ENCODE results near the gene IL10. TPM values are rescaled to one million over a fixed set of nuclear protein-coding genes. Genes with fewer than 3 reads are reported as not detected.

Gene IL10
- total RNA-seq, 4 donors from 2014 or later = 0.78 to 4.8 (median 1.1) TPM; not detected in 1

GRCh38 chr1:206796116-206796515 is 23.8 kb upstream of the IL10 start:
- DNase-seq (ENCODE audit: low spot score in 2 of 2) = no peak
- WGBS, 2 donors = 68 to 74% methylated on average over 3 of the region's 3 CpGs
- no peak overlapping the region for H3K27ac ChIP-seq
- H3K27me3 ChIP-seq = no peaks in the 10 kb centered on the region
- no peaks in the 10 kb centered on the region for H3K4me1 ChIP-seq
- no peaks in the 10 kb centered on the region for H3K36me3 ChIP-seq
- TF ChIP-seq, protein P1, sequence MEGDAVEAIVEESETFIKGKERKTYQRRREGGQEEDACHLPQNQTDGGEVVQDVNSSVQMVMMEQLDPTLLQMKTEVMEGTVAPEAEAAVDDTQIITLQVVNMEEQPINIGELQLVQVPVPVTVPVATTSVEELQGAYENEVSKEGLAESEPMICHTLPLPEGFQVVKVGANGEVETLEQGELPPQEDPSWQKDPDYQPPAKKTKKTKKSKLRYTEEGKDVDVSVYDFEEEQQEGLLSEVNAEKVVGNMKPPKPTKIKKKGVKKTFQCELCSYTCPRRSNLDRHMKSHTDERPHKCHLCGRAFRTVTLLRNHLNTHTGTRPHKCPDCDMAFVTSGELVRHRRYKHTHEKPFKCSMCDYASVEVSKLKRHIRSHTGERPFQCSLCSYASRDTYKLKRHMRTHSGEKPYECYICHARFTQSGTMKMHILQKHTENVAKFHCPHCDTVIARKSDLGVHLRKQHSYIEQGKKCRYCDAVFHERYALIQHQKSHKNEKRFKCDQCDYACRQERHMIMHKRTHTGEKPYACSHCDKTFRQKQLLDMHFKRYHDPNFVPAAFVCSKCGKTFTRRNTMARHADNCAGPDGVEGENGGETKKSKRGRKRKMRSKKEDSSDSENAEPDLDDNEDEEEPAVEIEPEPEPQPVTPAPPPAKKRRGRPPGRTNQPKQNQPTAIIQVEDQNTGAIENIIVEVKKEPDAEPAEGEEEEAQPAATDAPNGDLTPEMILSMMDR (IDR thresholded peaks at IDR 0.05) = no peak
- no peak for TF ChIP-seq POLR2A (IDR thresholded peaks at IDR 0.05)
- TF ChIP-seq EP300 (IDR thresholded peaks at IDR 0.05) = no peak
- no peak overlapping the region for H3K4me3 ChIP-seq
- no peaks in the 10 kb centered on the region for H3K9me3 ChIP-seq

DNA sequence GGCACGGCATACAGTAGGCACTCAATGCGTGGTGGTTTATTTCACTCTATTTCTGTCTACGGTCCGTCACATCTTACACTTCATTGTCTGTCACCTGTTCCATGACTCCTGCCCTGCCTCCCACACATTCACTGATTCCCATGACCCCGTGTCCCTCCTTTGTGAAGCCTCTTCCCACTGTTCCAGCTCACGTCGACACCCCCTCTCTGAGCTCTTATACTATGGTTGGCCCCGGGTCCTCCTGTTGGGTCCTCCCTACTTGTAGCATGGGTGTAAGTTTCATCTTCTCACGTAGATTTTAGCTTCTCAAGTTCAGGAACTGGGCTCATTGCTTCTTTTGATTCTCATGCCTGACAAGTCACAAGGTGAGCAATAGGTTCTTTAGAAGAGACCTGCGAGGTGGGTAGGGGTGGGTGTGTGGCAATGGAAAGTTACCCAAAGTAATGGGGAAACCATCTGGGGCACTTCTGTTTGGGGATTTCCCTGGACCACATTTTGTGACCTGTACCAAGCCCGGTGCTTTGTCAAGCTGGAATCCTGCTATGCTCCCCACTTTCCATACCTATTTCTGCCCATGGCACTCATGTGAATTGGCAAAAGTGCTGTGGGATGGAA is 22.1 kb upstream of the IL10 start:
- no peaks in the 10 kb centered on the region for H3K27me3 ChIP-seq
- DNase-seq (ENCODE audit: low spot score in 2 of 2) = no peak
- 89 to 92% methylated on average over 11 of the region's 11 CpGs for WGBS, 2 donors
- no peak overlapping the region for H3K27ac ChIP-seq
- no peak overlapping the region for H3K4me3 ChIP-seq
- no peaks in the 10 kb centered on the region for H3K36me3 ChIP-seq
- TF ChIP-seq EP300 (IDR thresholded peaks at IDR 0.05) (no peak), POLR2A (IDR thresholded peaks at IDR 0.05) (no peak)
- TF ChIP-seq, protein P1 (IDR thresholded peaks at IDR 0.05) = no peak
- no peaks in the 10 kb centered on the region for H3K4me1 ChIP-seq
- no peaks in the 10 kb centered on the region for H3K9me3 ChIP-seq

- TF ChIP-seq, protein P1 (IDR thresholded peaks at IDR 0.05) = no peak
- no peak overlapping the region for H3K27ac ChIP-seq
Measured at GRCh38 chr1:206793620-206794019, 21.3 kb upstream of the IL10 start.

GRCh38 chr1:206792939-206793607 is 20.8 kb upstream of the IL10 start:
- no peak for DNase-seq (ENCODE audit: low spot score in 2 of 2)
- no peak for TF ChIP-seq POLR2A (IDR thresholded peaks at IDR 0.05)
- no peak for TF ChIP-seq EP300 (IDR thresholded peaks at IDR 0.05)
- TF ChIP-seq, protein P1 (IDR thresholded peaks at IDR 0.05) = no peak
- no peak overlapping the region for H3K27ac ChIP-seq
- WGBS, 2 donors = 69 to 85% methylated on average over 16 of the region's 16 CpGs
- H3K4me1 ChIP-seq = no peaks in the 10 kb centered on the region
- no peaks in the 10 kb centered on the region for H3K9me3 ChIP-seq
- H3K4me3 ChIP-seq = no peak overlapping the region
- no peaks in the 10 kb centered on the region for H3K36me3 ChIP-seq
- no peaks in the 10 kb centered on the region for H3K27me3 ChIP-seq

More at GRCh38 chr1:206793620-206794019, 21.3 kb upstream of the IL10 start:
- Histone ChIP-seq H3K9me3 (no peaks in the 10 kb centered on the region), H3K36me3 (no peaks in the 10 kb centered on the region), H3K4me3 (no peak overlapping the region), H3K27me3 (no peaks in the 10 kb centered on the region), H3K4me1 (no peaks in the 10 kb centered on the region)
- 79 to 88% methylated on average over 7 of the region's 7 CpGs for WGBS, 2 donors
- no peak for DNase-seq (ENCODE audit: low spot score in 2 of 2)

- DNase-seq (ENCODE audit: low spot score in 2 of 2) = no peak
- Histone ChIP-seq H3K27ac (no peak overlapping the region), H3K27me3 (no peaks in the 10 kb centered on the region), H3K36me3 (no peaks in the 10 kb centered on the region), H3K9me3 (no peaks in the 10 kb centered on the region), H3K4me1 (no peaks in the 10 kb centered on the region), H3K4me3 (no peak overlapping the region)
- 83 to 86% methylated on average over 11 of the region's 11 CpGs for WGBS, 2 donors
- TF ChIP-seq EP300 (IDR thresholded peaks at IDR 0.05) = no peak
- TF ChIP-seq POLR2A (IDR thresholded peaks at IDR 0.05) = no peak
- TF ChIP-seq, protein P1 (IDR thresholded peaks at IDR 0.05) = no peak
Measured at GRCh38 chr1:206790502-206791250, 18.4 kb upstream of the IL10 start.

Data from tibial nerve (tissue), 4 donors.